Measurements from ENCODE around the gene LGI2.
"Not testable (repeated sequence)": the region's sequence is repeated elsewhere in the genome, so short reads cannot be mapped to it uniquely, and the experiment has no call there.

The LGI2 gene

DNA sequence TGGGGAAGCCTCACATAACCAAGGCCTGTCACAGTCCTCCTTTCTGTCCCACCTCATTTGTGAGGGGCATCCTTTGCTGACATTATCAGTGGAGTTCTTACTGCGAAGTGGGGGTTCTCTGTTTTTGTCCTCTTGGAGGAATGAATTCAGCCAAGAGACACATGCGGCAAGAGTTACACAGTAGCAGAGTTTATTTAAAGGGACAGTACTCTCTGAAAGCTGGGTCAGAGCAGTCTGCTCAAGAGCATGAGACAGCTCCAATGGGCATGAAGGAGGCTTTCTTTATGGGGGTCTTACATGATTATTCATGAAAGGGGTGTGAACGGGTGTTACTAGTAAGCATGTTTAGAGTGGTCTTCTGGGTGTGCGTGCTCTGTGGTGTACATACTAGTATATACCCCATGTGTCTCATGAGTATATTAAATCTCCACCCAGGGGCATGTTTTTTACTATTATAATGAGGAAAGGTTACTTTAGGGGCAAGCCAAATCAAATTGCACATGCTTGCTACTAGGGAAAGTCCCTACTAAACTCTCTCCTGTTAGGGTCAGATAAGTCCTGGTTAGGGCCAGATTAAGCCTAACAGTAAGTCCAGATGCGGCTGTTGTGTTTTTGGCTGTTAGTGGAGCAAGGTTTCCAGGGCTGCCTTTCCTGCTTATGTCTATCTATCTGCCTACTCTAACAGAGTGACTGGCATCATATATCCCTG, 19.8 kb upstream of the LGI2 start:
- no peak for DNase-seq

GRCh38 chr4:25043548-25043947, 12.8 kb upstream of the LGI2 start:
- DNase-seq: no peak

DNA sequence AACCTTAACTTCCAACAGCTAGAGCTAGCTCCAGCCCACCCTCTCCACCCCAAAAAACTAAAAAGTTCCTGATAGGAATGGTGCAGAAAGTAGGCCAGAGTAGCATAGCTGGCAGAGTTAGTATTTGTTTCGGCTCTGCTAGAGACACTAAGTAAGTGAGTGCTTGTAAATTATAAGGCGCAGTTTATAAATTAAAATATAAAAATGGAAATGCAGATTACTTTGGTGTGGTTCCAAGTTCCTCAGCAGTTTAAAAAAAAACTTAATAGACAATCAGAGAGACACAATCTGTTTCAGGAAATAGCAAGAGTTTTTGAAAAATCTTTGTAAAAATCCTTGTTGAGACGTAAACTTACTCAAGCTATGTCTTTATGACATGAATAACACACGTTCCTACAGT, 2.8 kb upstream of the LGI2 start:
- no peak for DNase-seq

GRCh38 chr4:25032126-25032525, 1.4 kb upstream of the LGI2 start:
- peak in 1 of 2 experiments; percentile 7 for DNase-seq

DNA sequence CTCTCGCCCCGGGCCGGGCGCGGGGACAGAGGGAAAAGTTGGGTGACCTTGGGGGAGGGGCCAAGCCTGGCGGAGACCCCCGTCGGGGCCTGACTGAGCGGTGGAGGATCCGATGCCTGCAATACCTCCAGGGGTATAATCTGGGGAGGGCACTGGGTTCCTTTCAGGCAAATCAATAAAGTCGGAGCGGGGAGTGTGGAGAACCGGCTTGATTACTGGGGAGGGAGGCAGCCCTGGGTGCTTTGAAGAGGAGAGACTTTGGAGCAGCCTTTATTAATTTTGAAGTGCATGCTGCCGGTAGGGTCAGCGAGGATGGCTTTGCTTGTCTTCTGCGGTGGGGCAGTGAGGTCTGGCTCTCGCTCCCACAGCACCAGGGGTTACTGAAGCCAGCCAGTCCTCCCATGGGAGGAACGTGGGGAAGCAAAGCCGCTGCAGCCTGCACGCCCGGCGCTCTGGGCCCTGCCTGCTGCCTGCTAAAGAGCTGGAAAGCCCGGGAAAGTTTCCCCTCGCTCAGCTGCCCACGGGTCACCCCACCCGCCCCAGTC, 403 bp upstream of the LGI2 start:
- peak; percentile 27 to 56 for DNase-seq

DNA sequence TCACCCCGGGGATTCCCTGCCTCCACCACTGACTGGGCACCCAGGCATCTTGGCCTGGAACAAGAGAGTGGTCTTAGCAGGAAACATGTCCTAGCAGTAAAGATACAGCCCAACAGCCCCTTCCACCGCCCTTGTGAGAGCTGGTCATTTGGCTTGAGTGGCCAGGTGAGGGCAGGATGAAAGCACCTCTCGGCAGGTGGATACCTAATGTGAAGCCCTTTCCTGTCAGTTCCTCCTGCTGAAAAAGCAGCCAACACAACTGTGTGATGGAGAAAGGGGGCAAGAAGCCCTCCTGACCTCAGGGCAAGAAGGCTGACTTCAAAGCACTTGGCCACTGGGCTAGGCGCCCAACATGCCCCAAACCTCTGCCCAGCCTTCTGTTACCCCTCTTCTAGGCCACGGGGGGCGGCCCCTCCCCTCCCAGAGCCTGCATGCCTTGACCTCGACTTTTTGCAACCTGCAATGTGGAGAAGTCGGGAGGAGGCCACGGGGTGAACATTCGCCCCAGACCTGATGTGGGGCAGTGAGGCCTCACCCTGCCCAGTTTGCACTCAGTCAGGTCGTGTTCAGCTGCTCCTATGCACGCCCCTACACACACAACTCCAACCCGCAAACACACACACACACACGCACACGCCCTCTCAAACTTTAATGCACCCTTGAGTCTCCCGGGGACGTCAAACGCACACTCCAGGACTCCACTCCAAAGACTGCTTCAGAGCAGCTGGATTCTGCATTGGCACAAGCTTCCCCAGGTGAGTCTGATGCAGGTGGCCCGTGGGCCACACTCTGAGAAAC, 1.1 kb downstream of the LGI2 start:
- peak in 1 of 2 experiments; percentile 47 for DNase-seq

DNA sequence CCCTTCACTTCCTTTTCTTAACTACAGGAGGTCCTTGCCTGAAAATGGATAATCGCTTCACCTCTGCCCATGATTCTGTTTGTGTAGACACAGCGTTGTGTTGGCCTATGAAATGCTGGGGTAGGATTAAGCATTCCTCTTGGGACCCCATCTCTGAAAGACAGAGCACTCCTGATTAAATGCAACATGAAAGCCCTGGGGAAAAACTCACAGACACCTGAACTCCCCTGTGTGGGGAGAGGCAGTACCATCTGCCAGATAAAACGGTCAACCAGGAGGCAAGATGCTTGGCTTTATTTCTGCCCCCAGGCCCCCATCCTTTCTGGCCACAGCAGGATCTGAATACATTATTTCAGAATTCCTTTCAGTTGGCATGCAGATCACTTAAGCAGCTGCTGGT, 1.9 kb downstream of the LGI2 start:
- DNase-seq: peak in 1 of 2 experiments; percentile 6

DNA sequence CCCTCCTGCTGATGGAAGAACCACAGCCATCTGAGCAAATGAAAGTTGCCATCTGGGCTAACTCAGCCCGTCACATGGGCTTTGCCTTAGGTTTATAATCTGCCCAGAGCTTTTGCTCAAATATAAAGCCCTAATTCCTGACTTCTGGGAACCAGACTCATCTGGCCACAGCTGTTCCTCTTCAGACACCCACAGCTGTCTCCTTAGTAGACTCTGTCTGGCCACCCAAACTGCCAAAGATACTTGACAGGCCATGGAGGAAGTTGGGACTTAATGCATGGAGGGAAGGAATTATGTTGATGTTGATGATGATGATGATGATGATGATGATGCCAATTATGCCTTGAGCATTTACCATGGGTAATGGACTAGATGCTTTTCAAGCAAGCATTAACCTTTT, 8.0 kb downstream of the LGI2 start:
- DNase-seq: no peak

- no peak for DNase-seq
Measured at GRCh38 chr4:25021216-25021615, 9.5 kb downstream of the LGI2 start.

- DNase-seq: no peak
Measured at GRCh38 chr4:25020236-25020635, 10.5 kb downstream of the LGI2 start.

GRCh38 chr4:25019501-25019900, 11.2 kb downstream of the LGI2 start:
- no peak for DNase-seq

DNA sequence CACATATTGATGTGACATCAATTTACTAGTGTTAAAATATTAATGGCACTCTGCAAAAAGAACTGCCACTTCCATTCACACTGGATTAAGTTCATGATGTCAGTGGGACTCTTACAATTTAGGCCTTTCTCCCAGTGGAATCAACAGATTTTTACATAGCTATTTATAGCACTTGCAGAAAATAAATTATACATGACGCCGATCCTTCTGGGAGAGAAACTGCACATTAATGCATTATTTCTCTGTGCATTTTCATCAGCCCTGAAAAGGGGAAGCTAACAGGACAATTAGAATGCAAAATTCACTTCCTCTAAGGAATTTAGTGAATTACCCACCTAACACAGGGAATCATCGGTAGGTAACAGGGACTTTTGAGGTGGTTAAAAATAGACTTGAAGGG, 15.7 kb downstream of the LGI2 start:
- no peak for DNase-seq

DNA sequence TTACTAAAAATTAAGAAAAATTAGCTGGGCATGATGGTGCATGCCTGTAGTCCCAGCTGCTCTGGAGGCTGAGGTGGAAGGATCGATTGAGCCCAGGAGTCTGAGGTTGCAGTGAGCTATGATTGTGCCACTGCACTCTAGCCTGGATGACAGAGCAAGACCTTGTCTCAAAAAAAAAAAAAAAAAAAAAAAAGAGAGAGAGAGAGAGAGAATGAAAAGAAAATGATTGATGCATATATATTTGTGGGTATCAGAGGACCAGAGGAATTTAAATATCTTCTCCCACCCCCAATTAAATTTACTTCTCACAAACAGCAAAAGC, 16.1 kb downstream of the LGI2 start:
- not testable (repeated sequence) for DNase-seq

- DNase-seq: no peak
Measured at GRCh38 chr4:25013756-25014661, 16.7 kb downstream of the LGI2 start.

DNA sequence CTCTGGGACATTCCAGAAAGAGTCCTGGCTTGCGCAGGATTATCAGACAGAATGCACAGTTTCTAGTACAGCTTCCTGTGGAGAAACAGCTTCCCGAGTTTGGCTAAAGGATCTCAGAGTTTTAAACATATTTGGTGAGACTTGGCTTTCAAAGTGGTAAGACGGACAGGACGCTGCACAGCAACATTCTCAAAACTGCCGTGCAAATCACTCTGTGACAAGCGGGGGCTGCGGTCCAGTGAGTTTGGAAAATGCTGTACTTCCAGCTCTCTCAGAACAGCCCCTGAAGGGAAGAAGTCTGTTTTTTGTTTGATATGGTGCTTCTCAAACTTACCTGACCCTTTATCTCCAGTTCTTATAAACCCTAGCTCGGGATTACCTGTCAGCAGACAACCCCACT, 18.1 kb downstream of the LGI2 start:
- no peak for DNase-seq

DNA sequence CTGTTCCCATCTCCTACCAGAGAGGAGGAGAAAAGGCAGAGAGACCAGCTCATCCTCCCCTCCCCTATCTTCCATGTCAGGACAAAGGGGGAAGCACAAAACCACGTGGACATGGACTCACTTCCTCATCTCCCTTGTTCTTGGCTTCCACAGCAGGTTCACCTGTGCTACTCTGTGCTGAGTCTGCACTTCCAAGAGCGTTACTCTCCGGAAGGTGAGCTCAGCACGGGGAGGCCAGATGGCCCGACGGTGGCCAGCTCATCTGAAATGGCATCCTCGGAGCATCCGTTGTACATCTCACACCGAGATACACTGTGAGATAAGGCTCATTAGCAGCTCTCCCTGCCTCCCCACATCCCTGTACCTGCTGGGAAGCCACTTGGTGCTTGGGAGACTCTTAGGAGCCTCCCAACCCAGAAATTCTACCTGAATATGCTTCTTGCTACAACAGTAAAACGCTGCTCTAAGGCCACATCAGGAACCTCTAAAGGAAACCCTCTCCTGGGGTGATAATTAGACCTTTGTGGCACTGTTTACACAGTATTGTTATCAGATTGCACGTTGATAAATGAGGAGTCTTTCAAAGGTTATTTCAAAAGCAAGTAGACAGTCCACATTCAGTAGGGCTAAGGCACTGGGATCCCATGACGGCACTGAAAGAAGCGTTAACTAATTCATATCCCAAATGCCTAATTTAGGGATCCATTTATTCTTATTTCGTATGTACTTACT, 19.4 kb downstream of the LGI2 start:
- no peak for DNase-seq

- DNase-seq: no peak
Measured at GRCh38 chr4:25007598-25007997, 23.1 kb downstream of the LGI2 start.

GRCh38 chr4:25002681-25003080, 28.1 kb downstream of the LGI2 start:
- no peak for DNase-seq

DNA sequence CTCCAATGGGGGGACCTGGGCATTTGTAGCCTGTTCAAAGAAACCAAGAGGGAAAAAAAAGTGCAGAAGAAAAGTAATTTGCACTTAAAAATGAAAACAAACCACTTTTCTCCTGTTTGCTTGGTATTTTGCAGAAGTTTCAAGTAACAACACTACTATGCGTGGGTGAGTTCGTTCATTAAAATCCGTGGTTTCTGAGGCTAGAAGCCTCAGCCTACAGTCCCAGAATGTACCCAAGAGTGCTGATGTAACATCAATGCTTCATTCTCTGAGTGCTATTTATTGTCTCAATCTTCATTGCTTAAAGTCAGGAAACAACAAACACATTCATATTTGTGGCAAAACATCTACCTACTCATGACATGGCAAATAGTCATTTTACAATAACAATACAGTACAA, 29.2 kb downstream of the LGI2 start:
- no peak for DNase-seq

GRCh38 chr4:25000639-25001038, 30.1 kb downstream of the LGI2 start:
- DNase-seq: no peak

DNA sequence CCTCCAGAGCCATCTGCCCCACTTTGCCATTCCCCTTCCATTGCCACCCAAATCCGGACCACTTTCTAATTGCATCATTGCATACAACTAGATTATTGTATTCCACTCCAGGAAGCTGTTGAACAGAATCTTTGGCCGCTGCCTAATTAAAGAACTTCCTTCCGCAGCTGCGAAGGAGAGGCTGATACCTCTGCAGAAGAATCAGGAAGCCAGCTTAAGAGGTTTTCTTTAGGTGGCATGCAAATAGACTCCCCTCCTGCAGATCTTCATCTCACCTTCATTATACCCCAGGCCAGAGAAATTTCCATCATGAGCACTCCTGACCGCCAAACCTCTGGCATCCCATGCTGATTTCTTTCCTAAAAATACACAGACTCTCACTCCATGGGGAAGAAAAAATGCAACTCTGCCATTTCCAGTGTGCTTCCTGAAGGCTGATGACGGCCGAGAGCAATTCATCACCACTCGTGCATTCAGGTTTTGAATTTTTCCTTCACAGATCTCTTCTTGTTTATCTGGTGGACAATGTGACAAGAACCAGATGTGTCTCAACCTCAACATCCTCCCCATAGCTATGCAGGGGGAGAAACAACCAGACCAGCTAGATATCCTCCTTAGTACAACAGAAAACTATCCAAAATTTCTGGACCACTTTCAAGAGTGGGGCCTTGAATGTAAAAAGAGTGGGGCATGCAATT, 31.2 kb downstream of the LGI2 start:
- no peak for DNase-seq

GRCh38 chr4:24995346-24995919, 35.3 kb downstream of the LGI2 start:
- DNase-seq: no peak

Data from NCI-H526 (cell line).